Measurements from ENCODE around the gene KCNIP1.

GRCh38 chr5:170757669-170758068, 253.8 kb downstream of the KCNIP1 start:
- TF ChIP-seq CTCF (IDR thresholded peaks at IDR 0.05 in 8 of 11, conservative IDR thresholded peaks at IDR 0.05 in 3 of 11) (no peak), POLR2AphosphoS5 (IDR thresholded peaks at IDR 0.05) (no peak)
